Mammary epithelial cell (primary cell): ENCODE data around the gene FOSB.

ENCODE experiments used
- EZH2 ChIP-seq: IDR thresholded peaks from 2 replicates; pipeline ENCODE4 v1.6.1; 2012; ENCODE audit warnings: low read length, inconsistent platforms, borderline replicate concordance
- TF ChIP-seq, protein P1 (sequence below), 2 donors: IDR thresholded peaks in 1 of 2; conservative IDR thresholded peaks in 1 of 2; 2 replicates each; pipeline ENCODE4 v1.5.1; 2011 to 2012; ENCODE audit warnings: inconsistent platforms in 2 of 2, low read length in 2 of 2, mild to moderate bottlenecking in 2 of 2, control low read depth in 1 of 2, low read depth in 1 of 2; ENCODE audit not compliant: insufficient read depth in 1 of 2; ENCODE audit errors: extremely low read depth in 1 of 2

DNA sequence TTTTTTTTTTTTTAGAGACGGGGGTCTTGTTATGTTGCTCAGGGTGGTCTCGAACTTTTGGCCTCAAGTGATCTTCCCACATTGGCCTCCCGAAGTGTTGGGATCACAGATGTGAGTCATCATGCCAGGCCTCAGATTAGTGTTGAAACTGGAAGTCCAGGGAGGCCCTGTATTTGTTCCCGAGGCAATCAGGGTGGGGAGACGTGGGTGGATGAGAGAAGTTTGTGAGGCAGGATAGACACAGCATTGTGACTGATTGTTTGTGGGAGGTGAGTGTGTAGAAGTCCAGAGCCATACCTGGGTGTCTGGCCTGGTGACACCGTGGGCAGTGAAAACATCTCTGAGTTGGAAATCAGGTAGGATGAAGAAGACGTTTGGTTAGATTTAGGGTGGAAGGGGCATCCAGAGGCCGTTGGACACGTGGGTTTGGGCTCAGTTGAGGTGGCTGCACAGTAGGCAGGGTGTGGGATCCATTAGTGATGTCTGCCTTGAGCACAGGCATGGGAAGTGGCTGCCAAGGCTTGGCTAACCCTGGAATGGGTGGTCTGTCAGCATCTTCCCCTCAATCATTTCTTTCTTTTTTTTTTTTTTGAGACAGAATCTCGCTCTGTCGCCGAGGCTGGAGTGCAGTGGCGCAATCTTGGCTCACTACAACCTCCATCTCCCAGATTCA, 16.6 kb downstream of the FOSB start:
- TF ChIP-seq, protein P1, sequence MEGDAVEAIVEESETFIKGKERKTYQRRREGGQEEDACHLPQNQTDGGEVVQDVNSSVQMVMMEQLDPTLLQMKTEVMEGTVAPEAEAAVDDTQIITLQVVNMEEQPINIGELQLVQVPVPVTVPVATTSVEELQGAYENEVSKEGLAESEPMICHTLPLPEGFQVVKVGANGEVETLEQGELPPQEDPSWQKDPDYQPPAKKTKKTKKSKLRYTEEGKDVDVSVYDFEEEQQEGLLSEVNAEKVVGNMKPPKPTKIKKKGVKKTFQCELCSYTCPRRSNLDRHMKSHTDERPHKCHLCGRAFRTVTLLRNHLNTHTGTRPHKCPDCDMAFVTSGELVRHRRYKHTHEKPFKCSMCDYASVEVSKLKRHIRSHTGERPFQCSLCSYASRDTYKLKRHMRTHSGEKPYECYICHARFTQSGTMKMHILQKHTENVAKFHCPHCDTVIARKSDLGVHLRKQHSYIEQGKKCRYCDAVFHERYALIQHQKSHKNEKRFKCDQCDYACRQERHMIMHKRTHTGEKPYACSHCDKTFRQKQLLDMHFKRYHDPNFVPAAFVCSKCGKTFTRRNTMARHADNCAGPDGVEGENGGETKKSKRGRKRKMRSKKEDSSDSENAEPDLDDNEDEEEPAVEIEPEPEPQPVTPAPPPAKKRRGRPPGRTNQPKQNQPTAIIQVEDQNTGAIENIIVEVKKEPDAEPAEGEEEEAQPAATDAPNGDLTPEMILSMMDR (conservative IDR thresholded peaks at IDR 0.05 in 1 of 2, IDR thresholded peaks at IDR 0.05 in 1 of 2; ENCODE audit: extremely low read depth in 1 of 2, insufficient read depth in 1 of 2, low read depth in 1 of 2, low read length in 2 of 2): no peak
- TF ChIP-seq EZH2: no peak
